K562 (cell line): ENCODE measurements around the gene VENTX.

Experiments used
- TF ChIP-seq, protein P1 (sequence below): fragments of 150-350 bp; IDR thresholded peaks from 2 replicates; pipeline ENCODE4 v1.6.1; 2014; ENCODE audit warnings: low read depth, mild to moderate bottlenecking, low read length, borderline replicate concordance
- TF ChIP-seq, protein P2 (sequence below): fragments of 450-650 bp; IDR thresholded peaks from 2 replicates; pipeline ENCODE4 v1.6.1; 2018; ENCODE audit not compliant: partially characterized antibody

DNA sequence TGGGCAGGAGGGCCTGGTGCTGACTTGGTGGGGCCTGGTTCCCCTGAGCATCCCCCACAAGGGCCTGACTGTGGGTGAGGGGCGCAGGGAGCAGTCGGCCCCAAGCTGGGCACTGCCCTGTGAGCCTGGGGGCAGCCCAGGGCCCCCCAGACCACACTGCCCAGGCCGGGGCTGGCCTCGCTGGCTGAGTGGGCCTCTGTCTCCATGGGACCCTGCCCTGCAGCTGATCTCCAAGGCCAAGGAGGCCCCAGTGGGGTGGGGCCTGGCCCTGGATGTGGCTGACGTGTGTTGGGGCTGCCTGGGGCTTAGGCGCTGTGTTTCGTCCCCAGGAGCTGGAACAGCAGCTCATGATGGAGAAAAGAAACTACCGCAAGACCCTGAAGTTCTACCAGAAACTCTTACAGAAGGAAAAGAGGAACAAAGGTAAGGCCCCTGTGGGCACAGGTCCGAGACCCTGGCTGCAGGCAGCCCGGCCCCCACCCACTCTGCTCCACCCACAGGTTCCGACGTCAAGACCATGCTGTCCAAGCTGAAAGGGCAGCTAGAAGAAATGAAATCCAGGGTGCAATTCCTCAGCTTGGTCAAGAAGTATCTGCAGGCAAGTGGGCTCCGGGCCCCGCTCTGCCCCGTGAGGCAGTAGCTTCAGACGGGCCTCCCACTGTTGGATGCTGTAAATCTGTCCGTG, 31.2 kb upstream of the VENTX start:
- TF ChIP-seq, protein P1, sequence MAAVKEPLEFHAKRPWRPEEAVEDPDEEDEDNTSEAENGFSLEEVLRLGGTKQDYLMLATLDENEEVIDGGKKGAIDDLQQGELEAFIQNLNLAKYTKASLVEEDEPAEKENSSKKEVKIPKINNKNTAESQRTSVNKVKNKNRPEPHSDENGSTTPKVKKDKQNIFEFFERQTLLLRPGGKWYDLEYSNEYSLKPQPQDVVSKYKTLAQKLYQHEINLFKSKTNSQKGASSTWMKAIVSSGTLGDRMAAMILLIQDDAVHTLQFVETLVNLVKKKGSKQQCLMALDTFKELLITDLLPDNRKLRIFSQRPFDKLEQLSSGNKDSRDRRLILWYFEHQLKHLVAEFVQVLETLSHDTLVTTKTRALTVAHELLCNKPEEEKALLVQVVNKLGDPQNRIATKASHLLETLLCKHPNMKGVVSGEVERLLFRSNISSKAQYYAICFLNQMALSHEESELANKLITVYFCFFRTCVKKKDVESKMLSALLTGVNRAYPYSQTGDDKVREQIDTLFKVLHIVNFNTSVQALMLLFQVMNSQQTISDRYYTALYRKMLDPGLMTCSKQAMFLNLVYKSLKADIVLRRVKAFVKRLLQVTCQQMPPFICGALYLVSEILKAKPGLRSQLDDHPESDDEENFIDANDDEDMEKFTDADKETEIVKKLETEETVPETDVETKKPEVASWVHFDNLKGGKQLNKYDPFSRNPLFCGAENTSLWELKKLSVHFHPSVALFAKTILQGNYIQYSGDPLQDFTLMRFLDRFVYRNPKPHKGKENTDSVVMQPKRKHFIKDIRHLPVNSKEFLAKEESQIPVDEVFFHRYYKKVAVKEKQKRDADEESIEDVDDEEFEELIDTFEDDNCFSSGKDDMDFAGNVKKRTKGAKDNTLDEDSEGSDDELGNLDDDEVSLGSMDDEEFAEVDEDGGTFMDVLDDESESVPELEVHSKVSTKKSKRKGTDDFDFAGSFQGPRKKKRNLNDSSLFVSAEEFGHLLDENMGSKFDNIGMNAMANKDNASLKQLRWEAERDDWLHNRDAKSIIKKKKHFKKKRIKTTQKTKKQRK, result no peak
- TF ChIP-seq, protein P2, sequence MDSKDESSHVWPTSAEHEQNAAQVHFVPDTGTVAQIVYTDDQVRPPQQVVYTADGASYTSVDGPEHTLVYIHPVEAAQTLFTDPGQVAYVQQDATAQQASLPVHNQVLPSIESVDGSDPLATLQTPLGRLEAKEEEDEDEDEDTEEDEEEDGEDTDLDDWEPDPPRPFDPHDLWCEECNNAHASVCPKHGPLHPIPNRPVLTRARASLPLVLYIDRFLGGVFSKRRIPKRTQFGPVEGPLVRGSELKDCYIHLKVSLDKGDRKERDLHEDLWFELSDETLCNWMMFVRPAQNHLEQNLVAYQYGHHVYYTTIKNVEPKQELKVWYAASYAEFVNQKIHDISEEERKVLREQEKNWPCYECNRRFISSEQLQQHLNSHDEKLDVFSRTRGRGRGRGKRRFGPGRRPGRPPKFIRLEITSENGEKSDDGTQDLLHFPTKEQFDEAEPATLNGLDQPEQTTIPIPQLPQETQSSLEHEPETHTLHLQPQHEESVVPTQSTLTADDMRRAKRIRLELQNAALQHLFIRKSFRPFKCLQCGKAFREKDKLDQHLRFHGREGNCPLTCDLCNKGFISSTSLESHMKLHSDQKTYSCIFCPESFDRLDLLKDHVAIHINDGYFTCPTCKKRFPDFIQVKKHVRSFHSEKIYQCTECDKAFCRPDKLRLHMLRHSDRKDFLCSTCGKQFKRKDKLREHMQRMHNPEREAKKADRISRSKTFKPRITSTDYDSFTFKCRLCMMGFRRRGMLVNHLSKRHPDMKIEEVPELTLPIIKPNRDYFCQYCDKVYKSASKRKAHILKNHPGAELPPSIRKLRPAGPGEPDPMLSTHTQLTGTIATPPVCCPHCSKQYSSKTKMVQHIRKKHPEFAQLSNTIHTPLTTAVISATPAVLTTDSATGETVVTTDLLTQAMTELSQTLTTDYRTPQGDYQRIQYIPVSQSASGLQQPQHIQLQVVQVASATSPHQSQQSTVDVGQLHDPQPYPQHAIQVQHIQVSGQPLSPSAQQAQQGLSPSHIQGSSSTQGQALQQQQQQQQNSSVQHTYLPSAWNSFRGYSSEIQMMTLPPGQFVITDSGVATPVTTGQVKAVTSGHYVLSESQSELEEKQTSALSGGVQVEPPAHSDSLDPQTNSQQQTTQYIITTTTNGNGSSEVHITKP, result no peak
